OCI-LY7 (cell line): ENCODE data around the gene TMTC1.

Experiments
- CTCF ChIP-seq: fragments of 200-600 bp; sonication (generic); conservative IDR thresholded peaks from 2 replicates; pipeline ENCODE4 v1.5.1; 2014; ENCODE audit warnings: mild to moderate bottlenecking, antibody characterized with exemption, low read length, moderate library complexity, mixed read lengths
- EZH2phosphoT487 ChIP-seq: fragments of 200-600 bp; sonication (generic); IDR thresholded peaks from 2 replicates; pipeline ENCODE4 v1.6.1; 2018; ENCODE audit warnings: low read depth, borderline replicate concordance, mild to moderate bottlenecking, mixed run types, antibody characterized with exemption, low read length, moderate library complexity, mixed read lengths

- TF ChIP-seq CTCF, result no peak
- TF ChIP-seq EZH2phosphoT487, result no peak
Observed at GRCh38 chr12:29726741-29727348, 56.9 kb downstream of the TMTC1 start.
